H1 (cell line): ENCODE measurements around the gene CUX1. TPM values are rescaled to one million over a fixed set of nuclear protein-coding genes. Genes with fewer than 3 reads are reported as not detected.
A peak's percentile ranks its signal among the peaks of the same experiment; 100 is the strongest.
"Not testable (repeated sequence)": the region's sequence is repeated elsewhere in the genome, so short reads cannot be mapped to it uniquely, and the experiment has no call there.

Source experiments
- CTCF ChIA-PET: fragments of 300-600 bp; sonication (Branson Sonifier 250); formaldehyde crosslinking; loops from one replicate; lab custom pipeline; 2021; ENCODE audit not compliant: partially characterized antibody; lab: Charles Lee
- POLR2A ChIA-PET: fragments of 300-600 bp; sonication (Branson Sonifier 250); formaldehyde crosslinking; loops from one replicate; lab custom pipeline; 2021; ENCODE audit warnings: inconsistent platforms; ENCODE audit not compliant: partially characterized antibody; lab: Charles Lee
- DNase-seq, 2 experiments: peaks; one replicate each; pipeline versions ENCODE4 v3.0.0 to v3.0.0-alpha.2; 2010 to 2022; ENCODE audit warnings: low spot score in 2 of 2, low read depth in 1 of 2, mixed read lengths in 1 of 2
- FAIRE-seq: peaks from 2 replicates; lab custom pipeline; 2011; peaks lifted over from hg19 to GRCh38; lab: Jason Lieb, UNC
- H2AFZ ChIP-seq: 2 replicates; pipeline ENCODE4 v1.8.1; 2012; ENCODE audit warnings: low read length, inconsistent platforms
- H2AK5ac ChIP-seq: 2 replicates; pipeline ENCODE4 v1.6.1; 2013; ENCODE audit warnings: low read depth, low read length
- H2BK120ac ChIP-seq: replicated peaks from 2 replicates; pipeline ENCODE3; 2013; ENCODE audit warnings: low read depth, low read length, inconsistent platforms
- H2BK12ac ChIP-seq: 2 replicates; pipeline ENCODE4 v1.6.1; 2013; ENCODE audit warnings: low read depth, low read length
- H2BK15ac ChIP-seq: 2 replicates; pipeline ENCODE4 v1.6.1; 2013; ENCODE audit warnings: low read length
- H2BK20ac ChIP-seq: 2 replicates; pipeline ENCODE4 v1.6.1; 2013; ENCODE audit warnings: low read length
- H2BK5ac ChIP-seq: 2 replicates; pipeline ENCODE4 v1.6.1; 2013; ENCODE audit warnings: low read depth, low read length
- H3K14ac ChIP-seq: 2 replicates; pipeline ENCODE4 v1.6.1; 2013; ENCODE audit warnings: inconsistent platforms; ENCODE audit not compliant: insufficient read length
- H3K18ac ChIP-seq: 2 replicates; pipeline ENCODE4 v1.6.1; 2013; ENCODE audit warnings: low read length; ENCODE audit errors: extremely low read depth
- H3K23ac ChIP-seq: 2 replicates; pipeline ENCODE4 v1.6.1; 2013; ENCODE audit warnings: inconsistent platforms; ENCODE audit not compliant: insufficient read length
- H3K23me2 ChIP-seq: 2 replicates; pipeline ENCODE4 v1.6.1; 2013; ENCODE audit warnings: low read depth, low read length
- H3K27ac ChIP-seq: 2 replicates; pipeline ENCODE4 v1.6.1; 2011; ENCODE audit warnings: low read depth, low read length, inconsistent platforms
- H3K27me3 ChIP-seq, 4 experiments: replicated peaks in 1 of 4; 1 replicate in 1 of 4; 2 replicates in 3 of 4; pipeline versions ENCODE4 v1.6.1 to v1.8.1; 2011 to 2013; ENCODE audit warnings: low read length in 3 of 4, mild to moderate bottlenecking in 3 of 4, inconsistent platforms in 2 of 4, mixed read lengths in 2 of 4, moderate library complexity in 1 of 4; ENCODE audit not compliant: control insufficient read depth in 3 of 4, insufficient read depth in 3 of 4; ENCODE audit errors: extremely low read depth in 1 of 4
- H3K36me3 ChIP-seq, 4 experiments: 2 replicates each; pipeline versions ENCODE4 v1.6.1 to v1.8.1; 2011 to 2013; ENCODE audit warnings: mild to moderate bottlenecking in 4 of 4, low read length in 3 of 4, moderate library complexity in 2 of 4, control low read depth in 1 of 4, inconsistent platforms in 1 of 4; ENCODE audit not compliant: insufficient read depth in 4 of 4, control insufficient read depth in 2 of 4
- H3K4ac ChIP-seq: replicated peaks from 2 replicates; pipeline ENCODE3; 2013; ENCODE audit warnings: low read length, low read depth, mixed read lengths, inconsistent platforms; ENCODE audit not compliant: insufficient read length
- H3K4me1 ChIP-seq, 4 experiments: replicated peaks in 1 of 4; 1 replicate in 1 of 4; 2 replicates in 3 of 4; pipeline versions ENCODE4 v1.6.1 to v1.8.1; 2011 to 2013; ENCODE audit warnings: low read length in 3 of 4, inconsistent platforms in 2 of 4, mixed read lengths in 1 of 4; ENCODE audit not compliant: insufficient read depth in 4 of 4, control insufficient read depth in 3 of 4
- H3K4me2 ChIP-seq, 2 experiments: 2 replicates each; pipeline versions ENCODE4 v1.6.1 to v1.8.1; 2011 to 2013; ENCODE audit warnings: low read depth in 2 of 2, low read length in 2 of 2, control low read depth in 1 of 2, inconsistent platforms in 1 of 2, mild to moderate bottlenecking in 1 of 2; ENCODE audit not compliant: insufficient read depth in 1 of 2
- H3K4me3 ChIP-seq, 4 experiments: fragments of 200-600, 300-600 bp in 1 of 4; sonication (generic), shearing (Covaris generic), sonication (Bioruptor Twin) in 1 of 4; 2 replicates each; pipeline versions ENCODE4 v1.5.1 to v1.8.1; 2011 to 2016; ENCODE audit warnings: low read length in 4 of 4, low read depth in 3 of 4, control low read depth in 2 of 4, inconsistent platforms in 2 of 4, mild to moderate bottlenecking in 2 of 4, mixed read lengths in 1 of 4, moderate library complexity in 1 of 4; ENCODE audit not compliant: insufficient read depth in 2 of 4; ENCODE audit errors: extremely low read depth in 1 of 4
- H3K56ac ChIP-seq: replicated peaks from 2 replicates; pipeline ENCODE3; 2013; ENCODE audit warnings: low read depth, mild to moderate bottlenecking, mixed read lengths, low read length, inconsistent platforms; ENCODE audit not compliant: insufficient read length
- H3K79me1 ChIP-seq: 2 replicates; pipeline ENCODE4 v1.6.1; 2013; ENCODE audit warnings: low read depth, low read length, control low read depth
- H3K79me2 ChIP-seq, 2 experiments: 2 replicates each; pipeline versions ENCODE4 v1.6.1 to v1.8.1; 2012 to 2013; ENCODE audit warnings: low read length in 2 of 2, mild to moderate bottlenecking in 2 of 2, inconsistent platforms in 1 of 2; ENCODE audit not compliant: insufficient read depth in 2 of 2, control insufficient read depth in 1 of 2
- H3K9ac ChIP-seq, 4 experiments: replicated peaks in 1 of 4; 1 replicate in 1 of 4; 2 replicates in 3 of 4; pipeline versions ENCODE4 v1.6.1 to v1.8.1; 2011 to 2013; ENCODE audit warnings: low read depth in 3 of 4, low read length in 3 of 4, control low read depth in 2 of 4, mild to moderate bottlenecking in 2 of 4, moderate library complexity in 2 of 4, inconsistent platforms in 1 of 4; ENCODE audit errors: extremely low read depth in 1 of 4
- H3K9me3 ChIP-seq, 2 experiments: 2 replicates each; pipeline versions ENCODE4 v1.6.1 to v1.8.1; 2012 to 2013; ENCODE audit warnings: mild to moderate bottlenecking in 2 of 2, moderate library complexity in 2 of 2, control low read depth in 1 of 2, inconsistent platforms in 1 of 2, low read depth in 1 of 2, low read length in 1 of 2, mixed read lengths in 1 of 2; ENCODE audit not compliant: insufficient read depth in 2 of 2
- H4K20me1 ChIP-seq, 2 experiments: replicated peaks in 1 of 2; 2 replicates each; pipeline versions ENCODE3 to v1.8.1; 2011 to 2013; ENCODE audit warnings: inconsistent platforms in 2 of 2, low read length in 2 of 2, mild to moderate bottlenecking in 1 of 2; ENCODE audit not compliant: insufficient read depth in 2 of 2, control insufficient read depth in 1 of 2
- H4K5ac ChIP-seq: 2 replicates; pipeline ENCODE4 v1.6.1; 2013; ENCODE audit warnings: low read length, low read depth, mixed read lengths, inconsistent platforms; ENCODE audit not compliant: insufficient read length
- H4K8ac ChIP-seq: 2 replicates; pipeline ENCODE4 v1.8.0; 2013; ENCODE audit warnings: mild to moderate bottlenecking, moderate library complexity, low read length, inconsistent platforms; ENCODE audit not compliant: insufficient read depth; ENCODE audit errors: extremely low read depth
- H4K91ac ChIP-seq: replicated peaks from 2 replicates; pipeline ENCODE3; 2013; ENCODE audit warnings: low read length, mixed read lengths, inconsistent platforms; ENCODE audit not compliant: insufficient read length
- WGBS, 2 experiments: shearing (Covaris generic) in 1 of 2; methylation state at CpG; one replicate each; pipeline versions ENCODE4 v1.1.6 to v1.1.7; 2013 to 2015; ENCODE audit warnings: low lambda C conversion rate in 2 of 2, mixed read lengths in 2 of 2, inconsistent platforms in 1 of 2, low coverage in 1 of 2, missing lambda C conversion rate in 1 of 2; ENCODE audit not compliant: insufficient replicate concordance in 2 of 2, insufficient coverage in 1 of 2, insufficient read length in 1 of 2; ENCODE audit errors: extremely low coverage in 1 of 2, missing lambda C conversion rate in 1 of 2; 5-methylcytosine and 5-hydroxymethylcytosine counted together
- polyA plus RNA-seq, 7 experiments: library from polyadenylated mRNA; depleted of rRNA in 3 of 7; stranded (reverse) in 5 of 7; unstranded in 2 of 7; fragments of >200 nt in 5 of 7; fragments of 200-250 nt in 2 of 7; gene quantifications; 1 replicate in 5 of 7; 2 replicates in 1 of 7; 4 replicates in 1 of 7; pipeline versions ENCODE4 v1.2.1 to v1.2.3, GENCODE V29; 2011 to 2013; ENCODE audit warnings: missing spikeins in 2 of 7, mixed read lengths in 2 of 7
- total RNA-seq: library from RNA; stranded (reverse); fragmentation: NEBNext Ultra II Directional; extraction: Animal tissue kit (Norgen Biotek cat#: 25700); gene quantifications from 2 replicates; pipeline ENCODE4 v1.2.1, GENCODE V29; 2021

Gene CUX1
- total and polyA plus RNA-seq, 2 of the 8 experiments (the other 6 are each of a cell fraction or from before 2014, with no cell fraction given) = 21.6 to 65.9 TPM

GRCh38 chr7:101921546-101922489 lies 104.4 kb downstream of the CUX1 start:
- DNase-seq, H3K9me3 ChIP-seq, H2BK12ac ChIP-seq, H3K18ac ChIP-seq, H3K4me2 ChIP-seq, H2AK5ac ChIP-seq, H2BK20ac ChIP-seq, H4K20me1 ChIP-seq, H3K27ac ChIP-seq, H4K5ac ChIP-seq, H4K91ac ChIP-seq, H3K27me3 ChIP-seq, H3K23me2 ChIP-seq, H4K8ac ChIP-seq, FAIRE-seq, H3K4ac ChIP-seq, H3K23ac ChIP-seq, H2BK120ac ChIP-seq, H3K36me3 ChIP-seq, H3K14ac ChIP-seq, H2BK15ac ChIP-seq, H3K56ac ChIP-seq, H3K4me1 ChIP-seq, H3K9ac ChIP-seq, H3K4me3 ChIP-seq, H2AFZ ChIP-seq: not testable (repeated sequence)
- ChIA-PET POLR2A (interaction anchor here (1.2 to 1.4 kb wide), 2 partner anchors 10 to 61 kb away, joined by 3 to 6 read pairs; no protein-coding TSS in a partner anchor), CTCF (interaction anchor here (0.8 kb wide), 1 partner anchor 16 kb away, joined by 4 read pairs; no protein-coding TSS in a partner anchor)
- Histone ChIP-seq H3K79me1 (peaks cover 23% of the 10 kb centered on the region), H3K79me2 (peaks cover 0 to 80% of the 10 kb centered on the region in 2 experiments; a peak in 2 of 4 replicates), H2BK5ac (peak overlapping the region; percentile 71; the same call in 1 of the 2 replicates)
- 94% methylated on average over 14 of the region's 14 CpGs; no CpG with 5 or more reads in 1 of the 2 experiments for WGBS, 2 experiments
